HEK293 (cell line): Measurements from ENCODE around the gene RASD1.

Experiments used
- CTCF ChIP-seq: fragments of 450-650 bp; formaldehyde crosslinking; IDR thresholded peaks from 2 replicates; pipeline ENCODE4 v1.5.1; 2016; ENCODE audit warnings: missing biosample characterization, missing genetic modification characterization
- KLF16 ChIP-seq: fragments of 450-650 bp; formaldehyde crosslinking; IDR thresholded peaks from 2 replicates; pipeline ENCODE4 v1.5.1; 2017; ENCODE audit warnings: missing biosample characterization, missing genetic modification characterization
- ZBTB1 ChIP-seq: fragments of 450-650 bp; formaldehyde crosslinking; IDR thresholded peaks from 2 replicates; pipeline ENCODE4 v1.5.1; 2016; ENCODE audit warnings: missing biosample characterization, missing genetic modification characterization
- ZFP37 ChIP-seq: fragments of 450-650 bp; formaldehyde crosslinking; IDR thresholded peaks from 2 replicates; pipeline ENCODE4 v1.5.1; 2016; ENCODE audit warnings: missing biosample characterization, missing genetic modification characterization
- ZNF423 ChIP-seq: fragments of 450-650 bp; formaldehyde crosslinking; IDR thresholded peaks from 2 replicates; pipeline ENCODE4 v1.5.1; 2016; ENCODE audit warnings: missing biosample characterization, missing genetic modification characterization
- ZNF830 ChIP-seq: fragments of 450-650 bp; IDR thresholded peaks from 2 replicates; pipeline ENCODE4 v1.5.0; 2018; ENCODE audit warnings: missing biosample characterization, missing genetic modification characterization, low read depth, mild to moderate bottlenecking, moderate library complexity

DNA sequence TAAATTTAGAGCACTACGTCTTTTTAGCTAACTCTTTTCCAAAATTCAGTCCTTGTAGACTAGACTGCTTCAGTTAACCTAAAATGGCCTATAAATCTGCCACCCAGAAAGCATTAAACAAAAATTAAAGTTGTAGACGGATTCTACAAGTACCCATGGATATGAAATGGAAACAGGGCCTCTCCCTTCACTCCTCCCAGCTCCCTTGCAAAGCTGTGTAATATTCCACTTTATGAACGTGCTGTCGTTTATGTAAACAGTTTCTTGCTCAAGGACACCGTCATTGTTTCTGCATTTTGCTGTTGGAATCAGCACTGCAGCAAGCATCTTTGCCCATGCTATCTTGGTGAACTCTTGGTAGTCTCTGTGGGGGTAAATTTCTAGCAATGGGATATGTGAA is 14.3 kb downstream of the RASD1 start:
- TF ChIP-seq ZNF830 (no peak), CTCF (tag by site-specific recombination) (no peak), ZFP37 (tag by site-specific recombination) (no peak), ZBTB1 (tag by site-specific recombination) (no peak), KLF16 (tag by site-specific recombination) (no peak), ZNF423 (tag by site-specific recombination) (no peak)
